Measurements from ENCODE around the gene NELFCD.

The NELFCD gene

GRCh38 chr20:59019217-59019616 lies 38.2 kb downstream of the NELFCD start, which contains the start of gene TUBB1:
Gene TUBB1, plus strand, starts transcription at chr20:59019429. Its CDS starts 94 bp downstream, at chr20:59019523.
- CTCF ChIA-PET, result no interaction called here
- no peak for TF ChIP-seq SP1 (IDR thresholded peaks at IDR 0.05)
- TF ChIP-seq L3MBTL2 (conservative IDR thresholded peaks at IDR 0.05), result no peak
- no peak for TF ChIP-seq ZNF384 (IDR thresholded peaks at IDR 0.05)
- no peak for TF ChIP-seq FOXM1 (IDR thresholded peaks at IDR 0.05; ENCODE audit: borderline replicate concordance)
- TF ChIP-seq BHLHE40 (IDR thresholded peaks at IDR 0.05; ENCODE audit: borderline replicate concordance), result no peak
- TF ChIP-seq ARNT (IDR thresholded peaks at IDR 0.05), result no peak
- POLR2A ChIA-PET, result no interaction called here
- DNase-seq (ENCODE audit: extremely low spot score), result no peak

GRCh38 chr20:59020938-59021551 lies 40.0 kb downstream of the NELFCD start:
- ChIA-PET POLR2A (interaction anchor here (2.3 kb wide), 1 partner anchor 11 kb away, joined by 11 read pairs; the partner anchor contains the start of gene ATP5F1E), CTCF (no interaction called here)
- TF ChIP-seq CTBP1 (IDR thresholded peaks at IDR 0.05; ENCODE audit: borderline replicate concordance) (no peak), PKNOX1 (IDR thresholded peaks at IDR 0.05) (peak; percentile 49), BHLHE40 (IDR thresholded peaks at IDR 0.05; ENCODE audit: borderline replicate concordance) (no peak), SUZ12 (IDR thresholded peaks at IDR 0.05) (no peak)
- DNase-seq (ENCODE audit: extremely low spot score), result no peak

GRCh38 chr20:59022754-59023153 lies 41.7 kb downstream of the NELFCD start:
- TF ChIP-seq HDGF (IDR thresholded peaks at IDR 0.05; ENCODE audit: borderline replicate concordance) (no peak), SP1 (IDR thresholded peaks at IDR 0.05) (no peak), NFRKB (IDR thresholded peaks at IDR 0.05) (no peak)
- CTCF ChIA-PET, result no interaction called here
- DNase-seq (ENCODE audit: extremely low spot score), result no peak

GRCh38 chr20:59023616-59024015 lies 42.6 kb downstream of the NELFCD start:
- DNase-seq (ENCODE audit: extremely low spot score), result no peak
- ChIA-PET POLR2A (interaction anchor here (1.2 to 1.4 kb wide), 2 partner anchors 8 to 10 kb away, joined by 3 to 6 read pairs; partner anchors contain the start of gene ATP5F1E), CTCF (no interaction called here)
- TF ChIP-seq ZNF384 (IDR thresholded peaks at IDR 0.05), result no peak
- TF ChIP-seq L3MBTL2 (conservative IDR thresholded peaks at IDR 0.05), result no peak
- TF ChIP-seq FOXM1 (IDR thresholded peaks at IDR 0.05; ENCODE audit: borderline replicate concordance), result no peak

More at GRCh38 chr20:59022754-59023153, 41.7 kb downstream of the NELFCD start:
- POLR2A ChIA-PET, result interaction anchor here (2.3 kb wide), 1 partner anchor 9 kb away, joined by 11 read pairs; the partner anchor contains the start of gene ATP5F1E

- CTCF ChIA-PET, result no interaction called here
- POLR2A ChIA-PET, result interaction anchor here (1.2 to 1.4 kb wide), 2 partner anchors 8 to 9 kb away, joined by 3 to 6 read pairs; partner anchors contain the start of gene ATP5F1E
Measured at GRCh38 chr20:59024111-59024530, 43.1 kb downstream of the NELFCD start.

GRCh38 chr20:59025086-59025485 lies 44.0 kb downstream of the NELFCD start:
- TF ChIP-seq L3MBTL2 (conservative IDR thresholded peaks at IDR 0.05) (no peak), NFRKB (IDR thresholded peaks at IDR 0.05) (no peak), FOXK2 (IDR thresholded peaks at IDR 0.05) (no peak), LEF1 (IDR thresholded peaks at IDR 0.05; ENCODE audit: borderline replicate concordance) (no peak), TARDBP (IDR thresholded peaks at IDR 0.05) (no peak), FOXA1 (IDR thresholded peaks at IDR 0.05) (no peak), HDGF (IDR thresholded peaks at IDR 0.05; ENCODE audit: borderline replicate concordance) (no peak), ZNF384 (IDR thresholded peaks at IDR 0.05) (no peak), FOXM1 (IDR thresholded peaks at IDR 0.05; ENCODE audit: borderline replicate concordance) (no peak), ELF4 (IDR thresholded peaks at IDR 0.05) (no peak), ARNT (IDR thresholded peaks at IDR 0.05) (no peak), BHLHE40 (IDR thresholded peaks at IDR 0.05; ENCODE audit: borderline replicate concordance) (no peak), CTBP1 (IDR thresholded peaks at IDR 0.05; ENCODE audit: borderline replicate concordance) (no peak), SUZ12 (IDR thresholded peaks at IDR 0.05) (no peak), PKNOX1 (IDR thresholded peaks at IDR 0.05) (no peak), SP1 (IDR thresholded peaks at IDR 0.05) (no peak)
- CTCF ChIA-PET, result no interaction called here
- POLR2A ChIA-PET, result interaction anchor here (1.4 kb wide), 1 partner anchor 8 kb away, joined by 3 read pairs; no protein-coding TSS in a partner anchor
- no peak for DNase-seq (ENCODE audit: extremely low spot score)

More at GRCh38 chr20:59024111-59024530, 43.1 kb downstream of the NELFCD start:
- TF ChIP-seq CTBP1 (IDR thresholded peaks at IDR 0.05; ENCODE audit: borderline replicate concordance) (no peak), LEF1 (IDR thresholded peaks at IDR 0.05; ENCODE audit: borderline replicate concordance) (no peak)
- no peak for DNase-seq (ENCODE audit: extremely low spot score)

- TF ChIP-seq FOXA1 (IDR thresholded peaks at IDR 0.05) (no peak), HDGF (IDR thresholded peaks at IDR 0.05; ENCODE audit: borderline replicate concordance) (no peak), SP1 (IDR thresholded peaks at IDR 0.05) (no peak), BHLHE40 (IDR thresholded peaks at IDR 0.05; ENCODE audit: borderline replicate concordance) (no peak), FOXM1 (IDR thresholded peaks at IDR 0.05; ENCODE audit: borderline replicate concordance) (no peak), CTBP1 (IDR thresholded peaks at IDR 0.05; ENCODE audit: borderline replicate concordance) (no peak), PKNOX1 (IDR thresholded peaks at IDR 0.05) (no peak), FOXK2 (IDR thresholded peaks at IDR 0.05) (no peak), NFRKB (IDR thresholded peaks at IDR 0.05) (no peak), SUZ12 (IDR thresholded peaks at IDR 0.05) (no peak), LEF1 (IDR thresholded peaks at IDR 0.05; ENCODE audit: borderline replicate concordance) (no peak), TARDBP (IDR thresholded peaks at IDR 0.05) (no peak), ZNF384 (IDR thresholded peaks at IDR 0.05) (no peak), ELF4 (IDR thresholded peaks at IDR 0.05) (no peak), L3MBTL2 (conservative IDR thresholded peaks at IDR 0.05) (no peak), ARNT (IDR thresholded peaks at IDR 0.05) (no peak)
- no peak for DNase-seq (ENCODE audit: extremely low spot score)
- ChIA-PET POLR2A (no interaction called here), CTCF (no interaction called here)
Measured at GRCh38 chr20:59025511-59025910, 44.5 kb downstream of the NELFCD start.

Data from HEK293T (cell line).